ENCODE results near the gene ADK.

Gene ADK

GRCh38 chr10:74120911-74121310 is 30.1 kb upstream of the ADK start:
- no peak overlapping the region for H3K4me3 ChIP-seq (IDR thresholded peaks at IDR 0.05; ENCODE audit: insufficient read depth, low read depth, low read length)
- TF ChIP-seq CTCF (conservative IDR thresholded peaks at IDR 0.05; ENCODE audit: low read depth, low read length): no peak
- H3K27me3 ChIP-seq (ENCODE audit: insufficient read depth, low read depth): no peaks in the 10 kb centered on the region
- H3K27ac ChIP-seq: no peak overlapping the region
- H3K4me2 ChIP-seq: no peak overlapping the region
- H3K36me3 ChIP-seq (ENCODE audit: insufficient read depth): peaks cover 14% of the 10 kb centered on the region; the same call in 1 of the 2 replicates
- peaks cover 31% of the 10 kb centered on the region for H3K4me1 ChIP-seq (ENCODE audit: low read depth, poor library complexity, severe bottlenecking)
- H4K20me1 ChIP-seq (ENCODE audit: insufficient read depth): no peaks in the 10 kb centered on the region
- no peaks in the 10 kb centered on the region for H3K79me2 ChIP-seq (ENCODE audit: insufficient read depth, low read depth)
- no peak overlapping the region for H3K9ac ChIP-seq
- H2AFZ ChIP-seq (ENCODE audit: low read depth): no peak overlapping the region

DNA sequence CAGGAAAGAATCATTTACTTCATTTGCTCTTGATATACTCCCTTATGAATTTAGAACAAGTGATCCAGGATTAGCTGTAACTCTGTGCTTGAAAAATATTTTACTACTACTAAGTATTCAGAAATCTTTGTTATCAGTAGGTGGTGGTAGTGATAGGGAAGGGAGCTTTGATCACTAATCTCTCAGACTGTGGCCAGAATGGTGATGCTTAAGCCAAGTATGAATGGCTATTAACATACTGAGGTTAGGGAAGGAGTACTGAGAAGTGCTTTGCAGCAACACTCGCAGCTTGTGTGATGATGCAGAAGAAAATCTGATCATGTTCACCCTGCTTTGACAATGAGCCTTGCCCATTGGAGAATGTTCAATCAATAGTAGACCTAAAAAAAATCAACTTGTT is 29.7 kb upstream of the ADK start:
- Histone ChIP-seq H3K9ac (no peak overlapping the region), H3K4me2 (no peak overlapping the region), H3K27ac (no peak overlapping the region), H2AFZ (ENCODE audit: low read depth) (no peak overlapping the region), H3K36me3 (ENCODE audit: insufficient read depth) (peaks cover 14% of the 10 kb centered on the region; the same call in 1 of the 2 replicates), H4K20me1 (ENCODE audit: insufficient read depth) (no peaks in the 10 kb centered on the region), H3K4me1 (ENCODE audit: low read depth, poor library complexity, severe bottlenecking) (peaks cover 31% of the 10 kb centered on the region), H3K4me3 (IDR thresholded peaks at IDR 0.05; ENCODE audit: insufficient read depth, low read depth, low read length) (no peak overlapping the region), H3K27me3 (ENCODE audit: insufficient read depth, low read depth) (no peaks in the 10 kb centered on the region), H3K79me2 (ENCODE audit: insufficient read depth, low read depth) (no peaks in the 10 kb centered on the region)
- TF ChIP-seq CTCF (conservative IDR thresholded peaks at IDR 0.05; ENCODE audit: low read depth, low read length): no peak

DNA sequence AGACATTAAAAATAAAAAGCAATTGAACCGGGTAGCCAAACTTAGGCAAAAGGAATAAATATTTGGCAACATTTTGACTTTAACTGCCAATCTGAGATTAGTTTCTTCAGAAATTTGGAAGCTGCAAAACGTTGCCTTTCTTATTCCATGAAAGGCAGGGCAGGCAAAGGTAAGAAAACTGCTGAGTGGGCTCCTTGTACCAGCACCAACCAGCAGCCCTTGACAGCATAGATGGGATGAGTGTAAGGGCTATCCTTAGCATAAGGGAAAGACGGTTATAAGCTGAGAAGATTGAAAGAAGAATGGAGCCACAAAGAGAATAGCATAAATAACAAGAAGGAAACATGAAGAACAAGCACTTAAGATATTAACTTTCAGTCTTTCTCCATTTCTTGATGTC is 29.0 kb upstream of the ADK start:
- H3K36me3 ChIP-seq (ENCODE audit: insufficient read depth): peaks cover 14% of the 10 kb centered on the region; the same call in 1 of the 2 replicates
- H3K27ac ChIP-seq: no peak overlapping the region
- peaks cover 25% of the 10 kb centered on the region for H3K4me1 ChIP-seq (ENCODE audit: low read depth, poor library complexity, severe bottlenecking)
- no peaks in the 10 kb centered on the region for H3K27me3 ChIP-seq (ENCODE audit: insufficient read depth, low read depth)
- H3K4me2 ChIP-seq: no peak overlapping the region
- H3K9ac ChIP-seq: no peak overlapping the region
- H2AFZ ChIP-seq (ENCODE audit: low read depth): no peak overlapping the region
- H3K4me3 ChIP-seq (IDR thresholded peaks at IDR 0.05; ENCODE audit: insufficient read depth, low read depth, low read length): no peak overlapping the region
- no peaks in the 10 kb centered on the region for H4K20me1 ChIP-seq (ENCODE audit: insufficient read depth)
- no peak for TF ChIP-seq CTCF (conservative IDR thresholded peaks at IDR 0.05; ENCODE audit: low read depth, low read length)
- no peaks in the 10 kb centered on the region for H3K79me2 ChIP-seq (ENCODE audit: insufficient read depth, low read depth)

DNA sequence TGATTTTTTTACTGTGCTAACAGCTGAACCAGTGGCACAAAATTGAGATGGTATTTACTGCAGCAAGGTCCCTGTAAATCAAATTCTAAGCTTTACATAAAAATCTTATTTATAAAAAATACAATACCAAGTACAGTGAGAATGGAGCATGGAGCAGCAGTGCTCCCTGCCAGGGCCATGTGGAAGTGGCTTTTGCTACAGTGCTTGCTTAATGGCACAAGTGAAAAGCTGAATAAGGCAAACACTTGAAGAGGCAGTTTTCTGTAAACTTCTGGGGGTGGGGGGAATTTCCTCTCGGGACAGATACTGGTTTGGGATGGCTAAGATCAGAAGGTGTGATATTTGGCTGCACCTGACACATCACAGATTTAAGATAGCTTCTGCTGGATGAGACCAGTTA is 27.9 kb upstream of the ADK start:
- H3K27ac ChIP-seq: no peak overlapping the region
- no peaks in the 10 kb centered on the region for H4K20me1 ChIP-seq (ENCODE audit: insufficient read depth)
- no peak for TF ChIP-seq CTCF (conservative IDR thresholded peaks at IDR 0.05; ENCODE audit: low read depth, low read length)
- H3K4me1 ChIP-seq (ENCODE audit: low read depth, poor library complexity, severe bottlenecking): peaks cover 15% of the 10 kb centered on the region
- no peaks in the 10 kb centered on the region for H3K27me3 ChIP-seq (ENCODE audit: insufficient read depth, low read depth)
- H3K4me3 ChIP-seq (IDR thresholded peaks at IDR 0.05; ENCODE audit: insufficient read depth, low read depth, low read length): no peak overlapping the region
- peaks cover 14% of the 10 kb centered on the region; the same call in 1 of the 2 replicates for H3K36me3 ChIP-seq (ENCODE audit: insufficient read depth)
- H2AFZ ChIP-seq (ENCODE audit: low read depth): no peak overlapping the region
- no peaks in the 10 kb centered on the region for H3K79me2 ChIP-seq (ENCODE audit: insufficient read depth, low read depth)
- H3K9ac ChIP-seq: no peak overlapping the region
- no peak overlapping the region for H3K4me2 ChIP-seq
